ENCODE results near the gene GMDS. TPM values are rescaled to one million over a fixed set of nuclear protein-coding genes. Genes with fewer than 3 reads are reported as not detected.

The GMDS gene
- polyA plus RNA-seq, 1 donor = 8.2 TPM

DNA sequence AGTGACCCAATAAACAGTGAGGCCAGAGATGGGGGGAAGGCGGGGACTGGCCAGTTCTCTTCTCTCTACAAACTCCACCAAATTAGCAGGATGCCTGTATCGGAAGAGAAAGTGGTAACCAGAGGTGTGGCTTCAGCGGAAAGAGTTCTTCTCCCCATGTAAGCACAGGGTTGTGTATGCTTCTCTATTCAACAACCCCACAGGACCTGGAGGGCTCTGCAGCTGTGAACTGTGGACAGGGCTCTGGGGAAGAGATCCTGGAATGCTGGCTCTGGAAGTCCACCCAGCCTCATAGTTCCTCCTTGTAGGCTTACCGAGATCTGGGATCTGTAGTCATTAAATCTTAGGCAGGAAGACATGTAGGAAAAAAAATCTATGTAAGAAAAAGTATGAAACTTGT, 449.5 kb downstream of the GMDS start:
- no peak for DNase-seq

DNA sequence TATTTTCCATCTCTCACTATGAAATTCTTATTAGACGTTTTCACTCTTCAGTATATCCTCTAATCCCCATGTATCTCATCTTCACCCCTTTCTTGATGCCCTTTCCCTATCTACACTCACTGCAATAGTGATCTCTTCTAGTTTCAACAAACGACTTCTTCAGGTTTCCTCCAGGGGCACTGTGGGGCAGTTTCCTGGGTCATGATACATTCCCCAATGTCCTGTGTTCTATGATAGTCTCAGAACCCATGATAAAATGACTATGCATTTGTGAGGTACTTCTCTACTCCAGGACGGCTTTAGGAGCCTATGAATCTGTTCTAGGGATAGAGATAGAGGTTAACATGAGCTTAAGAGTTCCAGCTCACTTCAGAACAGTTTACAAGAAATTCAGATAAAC, 452.4 kb downstream of the GMDS start:
- no peak for DNase-seq

DNA sequence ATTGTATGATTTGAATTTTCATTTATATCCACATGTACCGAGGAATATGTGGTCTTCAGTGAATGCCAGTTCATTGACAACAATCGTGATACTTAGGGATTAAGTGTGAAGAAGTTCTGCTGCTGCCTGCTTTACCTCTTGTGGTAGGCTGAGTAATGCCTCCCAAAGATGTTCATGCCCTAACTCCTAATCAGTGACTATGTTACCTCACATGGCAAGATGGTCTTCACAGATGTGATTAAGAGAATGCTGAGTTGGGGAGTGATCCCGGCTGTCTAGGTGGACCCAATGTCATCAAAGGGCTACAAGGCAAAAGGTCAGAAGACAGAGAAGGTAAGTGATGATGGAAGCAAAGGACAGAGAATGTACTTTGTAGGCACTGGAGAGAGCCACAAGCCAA, 454.7 kb downstream of the GMDS start:
- DNase-seq = no peak

DNA sequence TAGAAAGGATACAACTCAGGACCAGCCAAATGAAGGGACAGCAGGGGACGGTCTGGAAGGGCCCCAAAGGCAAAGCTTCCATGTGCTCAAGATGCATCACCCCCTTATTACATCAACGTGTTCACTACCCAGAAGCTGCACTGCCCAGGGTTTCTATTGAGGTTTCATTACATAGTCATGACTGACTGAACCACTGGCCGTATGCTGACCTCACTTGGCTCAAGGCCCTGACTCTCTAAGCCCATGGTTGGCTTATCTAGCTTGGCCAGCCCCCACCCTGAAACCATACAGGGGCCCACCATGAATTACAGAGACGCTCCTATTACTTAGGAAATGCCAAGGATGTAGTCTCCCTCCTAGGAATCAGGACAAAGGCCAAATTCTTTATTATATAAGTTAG, 456.3 kb downstream of the GMDS start:
- DNase-seq = no peak

- no peak for DNase-seq
Measured at GRCh38 chr6:1787894-1788293, 457.5 kb downstream of the GMDS start.

DNA sequence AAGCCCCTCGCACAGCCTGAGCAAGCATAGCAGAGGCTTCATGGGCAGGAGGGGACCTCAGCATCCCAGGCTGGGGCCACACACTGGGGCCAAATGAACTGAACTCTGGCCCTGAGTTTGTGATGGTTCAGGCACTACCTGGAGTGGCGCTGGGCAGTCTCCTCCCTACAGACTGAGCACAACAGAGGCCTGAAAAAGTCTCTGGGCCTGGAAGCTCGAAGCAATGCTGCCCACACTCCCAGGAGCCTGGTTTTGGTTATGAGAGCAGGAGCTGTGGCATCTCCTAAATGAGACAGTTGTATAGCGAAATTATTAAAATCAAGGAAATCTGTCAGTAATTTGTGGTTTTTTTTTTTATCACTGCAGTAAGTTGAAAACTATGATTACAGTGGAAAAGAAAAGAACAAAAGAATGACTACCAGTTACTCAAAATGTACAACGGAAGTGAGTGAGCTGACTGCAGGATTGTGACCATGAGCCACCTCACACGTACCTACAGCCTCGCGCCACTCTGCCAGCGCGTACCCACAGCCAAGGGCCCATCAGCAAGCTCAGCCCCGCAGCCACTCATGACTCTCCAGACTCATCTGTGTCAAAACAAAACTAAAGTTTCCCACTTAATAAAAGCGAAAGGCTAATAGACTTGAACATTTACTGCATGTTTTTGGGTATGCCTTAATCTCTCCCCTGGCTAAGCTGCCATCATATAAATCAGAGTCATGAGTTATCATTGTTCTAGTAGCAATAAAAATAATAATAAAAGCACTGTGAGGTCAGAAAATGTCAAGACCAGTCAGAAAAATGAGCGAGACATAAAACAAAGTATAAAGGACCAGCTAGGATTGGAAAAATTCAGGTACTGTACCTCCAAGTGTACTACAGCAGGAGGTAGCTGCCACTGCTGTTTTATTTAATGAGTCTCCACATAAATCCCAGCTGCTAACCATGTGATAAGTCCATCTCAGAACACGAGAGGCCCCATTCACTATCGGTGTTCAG, 458.7 kb downstream of the GMDS start:
- no peak for DNase-seq

DNA sequence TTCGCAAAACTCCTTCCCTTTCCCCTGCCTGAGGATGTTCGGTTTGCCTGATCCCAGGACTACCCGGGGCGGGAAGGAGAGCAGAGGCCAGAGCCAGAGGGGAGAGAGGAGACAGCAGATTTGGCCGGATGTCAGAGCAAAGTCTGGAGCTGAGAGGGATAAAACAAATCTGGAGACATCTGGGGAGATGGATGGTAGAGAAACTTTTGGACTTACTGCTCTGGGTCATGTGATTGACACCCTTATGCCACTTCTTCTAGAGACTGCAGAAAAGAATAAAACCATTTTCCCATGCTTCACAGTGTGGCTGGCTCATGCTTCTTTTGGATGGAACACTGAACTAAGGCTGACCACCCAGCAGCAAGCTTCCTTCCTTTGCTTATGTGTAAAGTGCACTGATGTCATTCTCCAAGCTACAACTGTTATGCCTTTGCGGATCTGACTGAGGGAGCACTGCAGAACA, 461.0 kb downstream of the GMDS start:
- no peak for DNase-seq

DNA sequence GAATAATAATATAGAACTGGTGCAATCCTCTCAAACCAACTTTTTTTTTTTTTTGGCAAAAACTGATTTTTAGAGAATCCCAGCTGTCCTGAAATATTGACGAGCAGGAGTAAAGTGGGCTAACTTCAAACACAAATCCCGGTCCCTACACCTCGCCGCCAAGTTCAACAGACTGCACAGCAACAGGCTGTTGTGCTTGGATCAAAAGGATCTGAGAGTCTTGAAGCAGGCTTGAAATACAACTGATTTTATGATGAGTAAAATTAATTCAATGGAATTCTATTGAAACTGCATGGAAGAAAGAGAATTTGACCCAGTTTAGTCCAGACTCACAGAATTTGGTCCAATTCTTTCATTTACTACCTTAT, 463.6 kb downstream of the GMDS start:
- no peak for DNase-seq

- no peak for DNase-seq
Measured at GRCh38 chr6:1781152-1781816, 464.1 kb downstream of the GMDS start.

- DNase-seq = no peak
Measured at GRCh38 chr6:1780251-1780867, 465.0 kb downstream of the GMDS start.

DNA sequence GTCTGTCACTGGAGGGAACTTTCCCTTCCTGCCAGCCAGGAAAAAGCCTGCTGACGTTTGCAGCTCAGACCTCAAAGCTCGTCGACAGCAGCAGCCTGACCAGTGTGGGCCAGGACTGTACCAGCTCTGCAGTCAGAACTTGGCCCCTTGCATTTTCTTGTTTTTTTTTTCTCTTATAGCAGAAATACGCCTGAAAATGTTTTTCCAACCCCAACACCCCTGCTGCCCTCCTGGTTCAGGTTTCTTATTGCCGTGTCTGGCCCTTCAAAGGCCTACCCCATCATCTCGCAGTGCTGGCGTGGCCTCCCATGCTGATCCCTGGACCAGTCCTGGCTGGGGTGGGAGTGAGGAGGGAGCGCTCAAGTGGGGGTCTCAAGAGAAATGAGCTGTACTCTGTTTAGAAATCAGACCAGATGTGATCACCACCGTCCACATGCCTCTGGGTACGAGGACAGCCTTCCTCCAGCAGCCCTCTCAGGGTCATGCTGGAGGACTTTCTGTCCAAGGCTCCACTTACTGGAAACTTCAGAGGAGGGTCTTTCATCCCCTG, 466.6 kb downstream of the GMDS start:
- peak; percentile 78 for DNase-seq

DNA sequence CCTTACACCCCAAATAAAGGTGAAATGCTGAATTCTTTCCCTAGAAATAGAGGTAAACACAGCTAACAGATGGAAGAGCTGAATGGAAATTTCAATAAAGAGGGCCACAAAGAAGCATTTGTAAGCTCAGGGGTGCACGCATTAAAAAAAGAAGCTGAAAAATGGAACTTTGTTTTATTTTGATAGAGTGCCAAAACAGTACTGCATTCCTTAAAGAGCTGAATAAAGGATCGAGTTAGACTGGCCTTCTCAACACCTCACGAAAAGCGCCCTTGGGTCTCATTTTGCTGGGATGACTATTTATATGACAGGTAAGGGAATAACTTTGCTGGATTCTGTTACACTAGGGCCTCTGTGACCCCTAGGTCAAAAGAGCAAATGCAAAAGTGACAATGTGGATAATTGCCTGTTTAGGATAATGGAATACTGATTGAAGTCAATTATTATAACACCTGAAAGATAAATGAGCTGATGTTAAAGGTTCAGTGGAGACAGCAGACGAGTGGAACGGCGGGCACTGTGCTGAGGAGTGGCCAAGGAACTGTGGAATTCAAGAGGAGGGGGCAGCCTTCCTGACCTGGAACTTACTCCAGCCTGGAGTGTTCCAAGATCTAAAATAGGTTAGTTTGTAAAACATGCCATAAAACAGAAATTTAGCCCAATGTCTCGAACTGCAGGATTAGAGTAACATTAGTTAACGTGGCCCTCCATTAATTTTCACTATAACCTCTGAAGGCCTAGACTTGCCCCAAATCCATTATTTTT, 467.3 kb downstream of the GMDS start:
- no peak for DNase-seq

GRCh38 chr6:1775441-1775840, 470.0 kb downstream of the GMDS start:
- no peak for DNase-seq

DNA sequence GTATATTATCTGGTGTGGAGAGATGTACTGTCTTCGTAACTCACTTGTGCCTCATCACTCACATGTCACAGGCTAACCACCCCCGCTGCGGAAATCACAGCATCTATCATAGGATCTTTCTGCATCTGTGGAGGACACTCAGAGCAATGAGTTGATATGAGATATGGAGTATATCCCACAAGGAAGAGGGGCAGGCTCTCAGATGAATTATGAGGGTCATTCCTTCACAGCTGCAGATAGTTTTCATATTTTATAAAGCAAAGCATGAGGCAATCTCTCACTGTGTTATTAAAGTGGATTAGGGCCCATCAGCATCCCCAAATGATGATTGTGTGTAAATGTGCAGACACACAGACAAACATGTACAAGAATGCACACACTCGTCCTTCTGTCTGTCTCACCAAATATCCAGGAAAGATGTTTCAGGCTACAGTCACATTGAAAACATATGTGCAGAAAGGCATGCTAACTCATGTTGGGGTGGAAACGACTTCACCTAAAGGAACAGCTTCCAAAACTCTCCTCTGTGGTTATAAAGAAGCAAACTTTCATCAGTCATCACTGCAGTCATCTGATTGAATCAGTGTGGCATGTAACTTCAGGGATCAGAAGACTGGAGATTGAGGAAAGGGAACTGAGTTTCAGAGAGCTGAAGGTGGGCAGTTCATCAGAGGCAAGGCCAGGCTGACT, 471.0 kb downstream of the GMDS start:
- no peak for DNase-seq

- DNase-seq = no peak
Measured at GRCh38 chr6:1773700-1774099, 471.7 kb downstream of the GMDS start.

DNA sequence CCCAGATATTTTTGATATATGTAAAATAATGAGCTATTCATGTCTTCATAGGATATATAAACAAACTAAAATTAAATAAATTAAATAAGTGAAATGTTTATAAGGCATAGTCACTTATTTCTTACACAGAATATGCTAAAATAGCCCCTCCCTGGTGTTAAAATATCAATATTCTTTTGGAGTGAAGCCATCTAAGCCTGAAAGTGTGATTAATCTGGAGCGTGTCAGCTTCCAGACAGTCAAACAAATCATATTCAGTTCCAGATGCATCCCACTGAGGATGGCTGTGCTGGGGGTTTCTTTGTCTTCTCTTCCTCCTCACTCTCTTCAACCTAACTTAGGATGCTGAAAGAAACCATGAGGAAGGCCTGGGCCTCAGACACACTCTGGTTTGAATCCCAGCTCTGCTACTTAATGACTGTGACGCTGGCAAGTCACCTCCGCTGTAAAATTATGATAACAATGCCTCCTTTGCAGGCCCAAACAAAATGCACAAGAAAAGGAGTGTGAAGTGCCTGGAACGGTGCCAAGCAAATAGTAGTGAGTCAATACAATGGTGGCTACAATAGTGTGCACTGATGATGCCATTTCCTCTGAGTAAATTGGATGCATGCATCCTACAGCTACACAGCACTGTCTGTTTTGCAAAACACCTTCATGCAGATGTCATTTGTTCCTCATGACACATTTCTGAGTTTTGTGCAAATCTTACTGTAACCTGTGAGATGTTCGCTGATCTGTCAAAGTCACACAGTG, 474.3 kb downstream of the GMDS start:
- DNase-seq = no peak

DNA sequence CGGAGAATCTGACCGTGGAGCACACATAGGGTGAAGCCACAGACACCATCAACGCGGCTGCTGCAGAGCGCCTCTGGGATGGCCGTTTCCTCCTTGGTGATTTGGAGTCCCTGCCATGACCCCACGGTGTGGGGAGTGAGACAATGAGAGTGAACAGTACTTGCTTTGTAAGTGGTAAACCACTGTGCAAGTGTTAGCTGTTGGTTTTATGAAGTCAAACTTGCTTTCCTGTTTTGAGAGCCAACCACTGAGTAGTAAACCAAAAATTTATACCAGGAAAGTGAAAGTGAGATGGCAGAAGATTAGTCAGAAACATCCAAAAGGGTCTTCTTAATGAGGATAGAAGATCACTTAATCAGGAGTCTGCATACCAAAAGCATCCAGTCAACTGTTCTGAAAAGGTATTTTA, 475.0 kb downstream of the GMDS start:
- DNase-seq = no peak

DNA sequence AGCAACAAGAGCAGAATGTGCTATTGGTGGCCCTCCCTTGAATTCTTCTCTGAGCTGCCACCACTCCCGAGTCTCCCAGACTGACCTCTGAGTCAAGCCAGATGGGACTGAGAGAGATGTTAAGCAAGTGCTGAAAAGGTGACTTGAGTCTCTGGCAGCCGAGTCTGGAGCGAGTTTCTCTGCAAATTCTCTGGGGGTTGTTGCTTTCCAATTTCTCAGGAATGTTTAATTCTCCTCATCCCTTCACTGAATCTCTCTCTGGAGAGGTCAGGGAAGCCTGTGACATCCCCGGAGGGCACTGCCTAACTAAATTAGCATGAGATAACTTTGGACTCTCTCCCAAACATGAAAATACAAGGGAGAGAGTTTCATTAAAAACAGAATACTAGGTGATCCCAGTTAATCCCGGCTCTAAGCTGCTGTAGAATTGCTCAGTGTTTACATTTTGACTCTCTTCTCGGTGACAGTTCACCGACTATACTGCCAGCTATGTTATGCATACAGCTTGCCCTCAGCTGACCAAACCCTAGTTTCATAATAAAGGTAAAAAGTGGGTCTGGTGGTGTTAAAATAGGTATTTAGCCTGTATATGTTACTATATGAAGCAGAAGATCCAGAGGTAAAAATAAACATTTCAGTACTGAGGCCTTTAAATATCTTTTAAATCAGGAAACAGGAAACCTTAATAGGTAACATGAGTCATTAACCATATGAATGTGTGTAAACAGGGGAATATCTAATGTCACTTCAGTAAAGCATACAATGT, 477.7 kb downstream of the GMDS start:
- DNase-seq = no peak

- DNase-seq = no peak
Measured at GRCh38 chr6:1766654-1767053, 478.8 kb downstream of the GMDS start.
